HuH-7.5 (cell line): ENCODE measurements around the gene PRSS53.
"Not testable (repeated sequence)": the region's sequence is repeated elsewhere in the genome, so short reads cannot be mapped to it uniquely, and the experiment has no call there.

Experiments used
- DNase-seq: peaks from one replicate; pipeline ENCODE4 v3.0.0; 2011; ENCODE audit warnings: low spot score

PRSS53 gene

DNA sequence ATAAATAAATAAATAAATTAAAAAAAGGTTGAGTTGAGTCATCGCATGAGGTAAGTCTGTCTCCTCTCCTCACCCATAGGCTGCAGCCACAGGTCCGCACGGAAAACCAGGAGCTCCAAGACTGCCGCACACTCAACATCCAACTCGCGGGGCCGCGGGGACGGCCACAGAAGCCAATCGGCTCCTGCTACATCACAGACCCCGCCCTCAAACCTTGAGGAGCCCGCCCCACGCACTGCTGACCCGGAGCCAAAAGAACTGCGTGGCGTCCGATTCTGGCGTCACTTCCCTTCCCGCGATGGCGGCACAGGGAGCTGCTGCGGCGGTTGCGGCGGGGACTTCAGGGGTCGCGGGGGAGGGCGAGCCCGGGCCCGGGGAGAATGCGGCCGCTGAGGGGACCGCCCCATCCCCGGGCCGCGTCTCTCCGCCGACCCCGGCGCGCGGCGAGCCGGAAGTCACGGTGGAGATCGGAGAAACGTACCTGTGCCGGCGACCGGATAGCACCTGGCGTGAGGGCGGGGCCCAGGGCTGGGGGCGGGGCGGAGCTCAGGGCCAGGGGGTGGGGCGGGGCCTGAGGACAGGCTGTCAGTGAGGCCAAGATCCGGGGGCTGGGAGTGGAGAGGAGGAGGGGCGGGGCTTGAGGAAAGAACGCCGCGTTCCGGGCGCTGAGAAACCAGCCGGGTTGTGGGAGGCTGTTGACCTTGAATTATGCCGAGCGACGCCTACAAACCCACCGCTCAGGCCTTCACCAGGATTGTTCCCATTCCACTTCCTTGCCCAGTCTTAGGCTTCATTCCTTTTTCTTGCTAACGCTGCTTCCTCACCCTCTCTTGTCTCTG, 28.9 kb upstream of the PRSS53 start, which contains the start of gene KAT8:
Gene KAT8 (plus strand): TSS at position 281 of the 839 bp plus-strand sequence. CDS start 18 bp downstream, at position 299.
- peak; percentile 96 for DNase-seq

DNA sequence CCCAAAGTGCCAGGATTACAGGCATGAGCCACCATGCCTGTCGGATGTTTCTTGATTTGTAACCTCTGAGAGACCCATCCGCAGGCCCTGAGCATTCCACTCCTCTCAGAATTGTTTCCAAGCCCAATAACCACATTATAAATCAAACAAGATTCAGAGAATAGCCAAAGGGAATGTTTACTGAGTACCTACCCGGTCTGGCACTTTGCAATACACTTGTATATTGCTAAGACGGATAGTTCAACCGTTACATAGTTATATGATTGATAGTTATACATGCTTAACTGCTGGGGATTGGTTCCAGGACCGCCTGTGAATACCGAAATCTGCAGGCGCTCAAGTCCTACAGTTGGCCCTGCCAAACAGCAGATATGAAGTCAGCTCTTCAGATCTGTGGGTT, 25.7 kb upstream of the PRSS53 start:
- DNase-seq: no peak

DNA sequence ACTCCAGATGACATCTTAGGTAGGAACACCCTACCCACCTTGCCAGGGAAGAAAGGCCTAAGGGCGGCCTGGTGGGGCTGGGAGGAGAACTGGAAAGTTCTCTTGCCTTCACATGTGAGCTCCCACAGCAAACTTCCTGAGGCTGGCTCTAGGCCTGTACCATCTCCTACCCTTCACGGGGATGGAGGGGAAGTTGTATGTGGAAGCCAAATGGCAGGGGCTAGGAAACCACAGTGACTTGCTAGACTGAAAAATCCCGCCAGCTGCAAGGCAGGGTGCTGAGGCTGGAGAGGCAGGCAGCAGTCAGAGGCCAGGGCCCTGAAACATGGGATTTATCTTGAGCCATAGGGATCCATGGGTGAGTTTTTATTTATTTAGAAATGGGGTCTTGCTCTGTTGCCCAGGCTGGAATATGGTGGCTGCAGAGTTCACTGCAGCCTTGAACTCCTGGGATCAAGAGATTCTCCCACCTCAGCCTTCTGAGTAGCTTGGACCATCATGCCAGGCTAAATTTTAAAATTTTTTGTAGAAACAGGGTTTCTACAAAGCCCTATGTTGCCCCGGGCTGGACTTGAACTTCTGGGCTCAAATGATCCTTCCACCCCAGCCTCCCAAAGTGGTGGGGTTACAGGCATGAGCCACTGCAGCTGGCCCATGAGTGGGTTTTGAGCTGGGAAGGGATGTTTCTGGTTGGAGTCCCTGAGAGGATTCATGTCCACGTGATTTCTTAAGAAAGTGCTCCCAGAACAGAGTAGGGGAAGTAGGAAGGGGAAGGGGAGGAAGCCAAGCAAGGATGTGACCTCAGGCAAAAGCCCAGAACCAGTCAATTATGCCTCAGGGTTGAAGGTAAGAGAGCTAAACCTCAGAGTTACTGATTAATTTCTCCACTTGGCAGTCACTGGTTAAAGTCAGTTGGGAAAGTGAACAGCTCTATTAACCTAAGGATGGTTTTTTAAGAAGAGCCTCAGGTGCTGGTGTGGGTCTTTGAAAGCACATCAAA, 24.7 kb upstream of the PRSS53 start:
- no peak for DNase-seq

DNA sequence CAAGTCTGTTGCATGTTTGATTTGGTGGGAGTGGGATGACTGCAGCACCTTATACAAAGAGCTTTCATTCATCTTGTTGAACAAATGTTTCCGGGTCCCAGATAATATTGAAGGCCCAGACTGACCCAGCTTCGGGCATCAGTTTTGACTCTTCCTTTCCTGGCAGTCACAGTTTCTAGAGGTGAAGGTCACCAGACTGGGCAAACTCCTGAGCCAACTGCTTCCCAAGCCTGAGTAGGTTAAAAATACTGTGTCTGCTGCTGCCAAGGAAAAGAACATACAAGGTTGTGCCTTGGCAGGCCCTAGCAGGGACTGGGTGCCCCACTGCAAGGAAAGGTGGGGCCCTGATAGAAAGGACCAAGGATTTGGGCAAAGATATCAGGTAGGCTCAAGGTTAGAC, 24.0 kb upstream of the PRSS53 start:
- no peak for DNase-seq

DNA sequence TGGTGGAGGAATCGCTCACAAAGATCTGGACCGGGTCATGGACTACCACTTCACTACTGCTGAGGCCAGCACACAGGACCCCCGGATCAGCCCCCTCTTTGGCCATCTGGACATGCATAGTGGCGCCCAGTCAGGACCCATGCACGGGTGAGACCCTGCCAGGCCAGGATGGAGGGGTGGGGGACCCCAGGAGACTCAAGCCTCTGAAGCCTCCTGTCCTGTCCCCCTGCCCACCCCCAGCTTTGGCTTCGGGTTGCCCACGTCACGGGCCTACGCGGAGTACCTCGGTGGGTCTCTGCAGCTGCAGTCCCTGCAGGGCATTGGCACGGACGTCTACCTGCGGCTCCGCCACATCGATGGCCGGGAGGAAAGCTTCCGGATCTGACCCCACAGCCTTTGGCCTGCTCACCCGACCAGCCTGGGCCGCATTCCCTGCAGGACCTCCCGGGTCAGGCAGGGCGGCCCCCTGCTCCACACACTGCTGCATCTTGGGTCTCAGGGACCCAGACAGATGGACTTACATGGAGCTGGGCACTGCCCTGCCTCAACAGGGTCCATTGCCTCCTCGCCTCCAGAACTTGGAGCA, 23.2 kb upstream of the PRSS53 start:
- DNase-seq: no peak

DNA sequence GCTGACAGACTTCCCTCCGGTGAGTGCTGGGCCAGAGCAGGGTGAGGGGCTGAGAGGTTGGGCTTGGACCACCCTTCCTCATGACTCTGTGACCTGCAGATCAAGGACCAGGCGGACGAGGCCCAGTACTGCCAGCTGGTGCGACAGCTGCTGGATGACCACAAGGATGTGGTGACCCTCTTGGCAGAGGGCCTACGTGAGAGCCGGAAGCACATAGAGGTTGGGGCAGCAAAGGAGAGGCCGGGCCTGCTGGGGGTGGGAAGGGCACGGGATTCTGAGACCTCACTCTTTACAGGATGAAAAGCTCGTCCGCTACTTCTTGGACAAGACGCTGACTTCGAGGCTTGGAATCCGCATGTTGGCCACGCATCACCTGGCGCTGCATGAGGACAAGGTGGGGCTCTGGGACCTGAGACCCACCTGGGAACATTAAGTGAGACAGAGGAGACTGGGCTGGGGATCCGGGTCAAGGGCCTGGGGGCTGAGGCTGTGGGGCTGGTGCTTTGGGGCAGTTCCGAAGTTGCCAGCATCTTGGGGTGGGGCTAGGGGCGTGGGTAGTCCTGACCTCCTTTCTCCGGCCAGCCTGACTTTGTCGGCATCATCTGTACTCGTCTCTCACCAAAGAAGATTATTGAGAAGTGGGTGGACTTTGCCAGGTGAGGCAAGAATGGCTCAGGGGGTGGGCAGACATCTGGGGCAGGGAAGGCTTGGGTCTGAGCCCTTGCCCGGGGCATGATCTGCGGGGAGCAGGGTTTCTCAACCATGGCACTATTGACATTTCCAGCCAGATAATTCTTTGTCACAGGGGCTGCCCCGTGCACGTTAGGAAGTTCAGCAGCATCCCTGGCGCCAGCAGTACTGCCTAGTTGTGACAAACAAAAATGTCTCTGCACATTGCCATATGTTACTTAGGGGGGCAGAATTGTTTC, 21.6 kb upstream of the PRSS53 start:
- DNase-seq: no peak

DNA sequence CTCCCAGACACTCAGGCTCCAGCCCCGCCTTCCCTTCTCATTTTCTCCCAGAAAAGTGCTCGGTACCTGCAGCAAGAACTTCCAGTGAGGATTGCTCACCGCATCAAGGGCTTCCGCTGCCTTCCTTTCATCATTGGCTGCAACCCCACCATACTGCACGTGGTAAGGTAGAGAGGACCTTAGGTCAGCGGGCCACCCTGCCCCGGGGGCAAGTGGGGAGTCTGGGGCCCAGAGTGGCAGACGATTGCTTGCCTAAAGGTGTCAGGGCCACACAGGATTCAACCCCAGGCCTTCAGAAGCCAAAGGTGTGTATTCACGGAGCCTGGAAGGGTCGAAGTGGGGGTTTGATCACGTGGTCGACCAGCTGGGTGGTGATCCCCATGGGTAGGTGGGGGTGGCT, 20.9 kb upstream of the PRSS53 start:
- DNase-seq: no peak

DNA sequence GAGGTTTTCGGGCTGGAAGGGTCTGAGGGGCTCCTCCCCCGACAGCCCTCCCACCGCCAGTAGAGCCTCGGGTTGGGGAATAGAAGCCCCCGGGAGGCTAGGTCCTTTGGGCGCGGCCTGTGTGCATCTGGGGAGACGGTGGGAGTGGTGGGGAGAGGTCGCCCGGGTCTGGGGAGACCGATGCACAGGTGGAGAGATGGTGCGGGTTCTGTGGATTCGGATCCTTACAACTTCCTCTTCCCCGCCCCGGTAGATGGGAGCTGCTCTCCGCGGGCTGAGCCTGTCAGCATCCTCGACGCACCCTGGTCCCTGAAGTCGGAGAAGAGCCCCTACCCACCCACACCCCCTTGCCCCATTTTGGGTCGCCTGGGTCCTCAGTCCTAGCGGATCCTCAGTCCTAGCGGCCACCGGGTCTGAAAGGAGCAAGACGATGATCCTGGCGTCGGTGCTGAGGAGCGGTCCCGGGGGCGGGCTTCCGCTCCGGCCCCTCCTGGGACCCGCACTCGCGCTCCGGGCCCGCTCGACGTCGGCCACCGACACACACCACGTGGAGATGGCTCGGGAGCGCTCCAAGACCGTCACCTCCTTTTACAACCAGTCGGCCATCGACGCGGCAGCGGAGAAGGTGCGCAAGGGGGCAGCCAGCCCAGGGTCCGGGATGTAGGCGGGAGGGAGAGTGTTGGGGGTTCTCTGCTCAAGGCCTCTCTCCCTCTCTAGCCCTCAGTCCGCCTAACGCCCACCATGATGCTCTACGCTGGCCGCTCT, 20.2 kb upstream of the PRSS53 start:
- DNase-seq: no peak

DNA sequence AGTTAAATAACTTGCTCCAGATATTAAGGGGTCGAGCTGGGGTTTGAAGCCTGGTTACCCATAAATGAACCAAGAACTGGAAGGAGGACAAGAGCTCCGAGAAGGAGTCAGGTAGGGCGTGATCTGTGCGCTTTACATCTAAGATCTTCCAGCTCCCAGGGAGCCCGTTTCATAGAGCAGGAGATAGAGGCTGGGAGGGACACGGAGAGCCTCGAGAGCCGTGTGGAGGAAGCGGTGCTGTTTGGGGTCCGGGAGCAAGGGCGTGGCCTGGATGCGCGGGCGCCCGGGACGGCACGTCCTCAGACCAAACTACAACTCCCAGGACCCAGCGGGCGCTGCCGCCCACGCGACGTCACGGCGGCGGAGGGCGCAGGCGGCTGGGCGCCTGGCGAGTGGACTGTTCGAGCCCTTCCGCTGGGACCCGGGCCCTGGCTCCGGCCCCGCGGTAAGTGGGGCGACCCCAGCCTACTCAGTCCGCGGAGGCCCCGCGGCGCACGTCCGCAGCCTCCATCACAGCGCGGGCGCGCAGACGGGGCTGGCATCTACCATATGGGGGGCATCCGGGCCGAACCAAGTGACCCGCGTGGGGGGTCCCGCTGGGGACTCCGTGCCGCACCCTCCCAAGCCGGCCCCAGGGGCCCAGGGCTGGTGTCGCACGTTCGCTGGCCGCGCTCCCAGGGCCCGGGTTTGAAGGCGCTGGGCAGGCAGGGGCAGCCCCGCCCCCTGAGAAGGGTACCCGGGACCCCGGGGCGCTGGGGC, 19.5 kb upstream of the PRSS53 start, which contains the start of gene BCKDK:
Gene BCKDK (plus strand): TSS at position 352 of the 759 bp plus-strand sequence. CDS start 838 bp downstream, outside the sequence.
- DNase-seq: peak; percentile 87

DNA sequence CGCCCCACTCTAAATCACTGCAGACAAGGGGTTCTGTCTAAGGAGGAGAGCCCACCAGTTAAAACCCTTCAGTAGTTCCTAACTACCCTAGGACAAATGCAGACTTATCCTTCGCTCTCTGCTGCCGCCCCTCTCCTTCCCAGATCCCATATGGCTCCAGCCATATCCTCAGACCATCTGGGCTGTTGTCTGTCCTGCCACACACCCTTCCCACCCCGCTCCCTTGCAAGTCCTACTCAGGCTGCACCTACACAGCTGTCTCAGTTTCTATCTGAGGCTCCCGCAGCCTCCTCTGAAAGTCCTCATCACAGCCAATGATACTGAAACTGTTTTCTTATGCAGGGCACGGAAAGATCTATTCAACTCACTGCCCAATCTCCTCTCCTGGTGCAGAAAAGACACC, 18.7 kb upstream of the PRSS53 start:
- no peak for DNase-seq

DNA sequence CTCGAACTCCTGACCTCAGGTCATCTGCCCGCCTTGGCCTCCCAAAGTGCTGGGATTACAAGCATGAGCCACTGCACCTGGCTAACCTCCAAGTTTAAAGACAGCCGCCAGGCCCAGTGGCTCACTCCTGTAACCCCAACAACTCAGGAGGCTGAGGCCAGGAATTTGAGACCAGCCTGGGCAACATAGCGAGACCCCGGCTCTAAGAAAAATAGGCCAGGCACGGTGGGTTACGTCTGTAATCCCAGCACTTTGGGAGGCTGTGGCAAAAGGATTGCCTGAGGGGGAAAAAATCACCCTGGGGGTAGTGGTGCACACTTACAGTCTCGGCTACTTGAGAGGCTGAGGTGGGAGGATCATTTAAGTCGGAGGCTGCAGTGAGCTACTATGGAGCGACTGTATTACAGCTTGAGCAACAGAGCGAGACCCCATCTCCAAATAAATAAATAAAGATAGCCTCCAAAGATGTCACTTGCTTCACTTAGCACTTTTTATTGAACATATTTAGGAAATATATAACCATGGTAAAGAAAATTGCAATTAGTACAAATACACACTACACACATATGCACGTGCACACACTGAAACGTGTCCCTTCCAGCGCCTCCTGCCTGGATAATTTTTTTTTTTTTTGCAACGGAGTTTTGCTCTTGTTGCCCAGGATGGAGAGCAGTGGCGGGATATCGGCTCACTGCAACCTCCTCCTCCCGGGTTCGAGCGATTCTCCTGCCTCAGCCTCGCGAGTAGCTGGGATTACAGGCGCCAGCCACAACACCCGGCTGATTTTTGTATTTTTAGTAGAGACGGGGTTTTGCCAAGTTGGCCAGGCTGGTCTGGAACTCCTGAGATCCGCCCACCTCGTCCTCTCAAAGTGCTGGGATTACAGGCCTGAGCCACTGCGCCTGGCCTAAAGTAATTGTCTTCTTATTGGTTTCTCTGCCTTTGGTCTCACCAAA, 18.0 kb upstream of the PRSS53 start:
- no peak for DNase-seq

DNA sequence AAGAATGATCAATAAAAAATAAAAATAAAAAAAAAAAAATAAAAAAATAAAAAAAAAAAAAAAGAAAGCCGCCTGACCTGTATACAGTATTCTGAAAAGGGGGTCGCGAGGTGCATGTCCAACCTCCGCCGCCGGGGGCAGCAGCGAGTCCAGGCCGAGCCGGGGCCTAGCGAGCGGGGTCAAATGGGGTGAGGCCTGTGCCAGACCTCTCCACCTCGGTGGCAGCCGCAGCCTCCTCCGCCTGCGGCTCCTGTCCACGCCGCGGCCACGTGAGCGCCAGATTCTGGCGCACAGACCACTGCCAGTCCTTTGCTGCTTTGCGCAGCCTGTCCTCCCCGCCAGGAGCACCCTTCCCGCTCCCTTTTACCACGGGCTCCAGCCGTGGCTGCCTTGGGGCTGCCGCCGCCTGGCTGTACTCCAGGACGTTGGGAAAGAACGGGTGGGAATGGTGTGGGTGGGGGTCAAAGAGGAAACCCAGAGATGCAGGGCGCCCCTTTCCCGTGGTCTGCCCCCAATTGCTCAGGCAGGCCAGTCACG, 17.0 kb upstream of the PRSS53 start:
- peak; percentile 87 for DNase-seq

DNA sequence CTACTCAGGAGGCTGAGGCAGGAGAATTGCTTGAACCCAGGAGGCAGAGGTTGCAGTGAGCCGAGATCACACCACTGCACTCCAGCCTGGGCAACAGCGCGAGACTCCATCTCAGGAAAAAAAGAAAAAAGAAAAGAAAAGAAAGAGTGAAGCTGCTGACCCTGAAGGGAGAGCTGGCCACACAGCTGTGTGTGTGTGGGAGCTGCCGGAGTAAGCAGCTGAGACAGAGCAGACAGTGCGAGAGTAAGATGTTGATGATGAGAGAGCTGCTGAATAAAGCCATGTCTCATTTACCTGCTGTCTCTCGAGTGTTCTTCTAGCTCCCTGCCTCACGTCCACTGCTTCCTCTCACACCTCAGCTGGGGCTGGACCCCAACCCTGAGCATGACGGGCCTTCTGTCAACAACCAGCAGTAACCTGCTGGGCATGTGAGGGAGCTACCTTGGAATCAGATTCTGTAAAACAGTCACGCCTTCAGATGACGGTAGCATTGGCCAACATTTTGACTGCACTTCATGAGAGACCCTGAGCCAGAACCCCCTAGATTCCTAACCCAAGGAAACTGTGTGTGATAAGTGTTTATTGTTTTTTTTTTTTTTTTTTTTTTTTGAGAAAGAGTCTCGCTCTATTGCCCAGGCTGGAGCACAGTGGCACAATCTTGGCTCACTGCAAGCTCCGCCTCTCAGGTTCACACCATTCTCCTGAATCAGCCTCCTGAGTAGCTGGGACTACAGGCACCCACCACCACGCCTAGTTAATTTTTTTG, 12.3 kb upstream of the PRSS53 start:
- DNase-seq: not testable (repeated sequence)

DNA sequence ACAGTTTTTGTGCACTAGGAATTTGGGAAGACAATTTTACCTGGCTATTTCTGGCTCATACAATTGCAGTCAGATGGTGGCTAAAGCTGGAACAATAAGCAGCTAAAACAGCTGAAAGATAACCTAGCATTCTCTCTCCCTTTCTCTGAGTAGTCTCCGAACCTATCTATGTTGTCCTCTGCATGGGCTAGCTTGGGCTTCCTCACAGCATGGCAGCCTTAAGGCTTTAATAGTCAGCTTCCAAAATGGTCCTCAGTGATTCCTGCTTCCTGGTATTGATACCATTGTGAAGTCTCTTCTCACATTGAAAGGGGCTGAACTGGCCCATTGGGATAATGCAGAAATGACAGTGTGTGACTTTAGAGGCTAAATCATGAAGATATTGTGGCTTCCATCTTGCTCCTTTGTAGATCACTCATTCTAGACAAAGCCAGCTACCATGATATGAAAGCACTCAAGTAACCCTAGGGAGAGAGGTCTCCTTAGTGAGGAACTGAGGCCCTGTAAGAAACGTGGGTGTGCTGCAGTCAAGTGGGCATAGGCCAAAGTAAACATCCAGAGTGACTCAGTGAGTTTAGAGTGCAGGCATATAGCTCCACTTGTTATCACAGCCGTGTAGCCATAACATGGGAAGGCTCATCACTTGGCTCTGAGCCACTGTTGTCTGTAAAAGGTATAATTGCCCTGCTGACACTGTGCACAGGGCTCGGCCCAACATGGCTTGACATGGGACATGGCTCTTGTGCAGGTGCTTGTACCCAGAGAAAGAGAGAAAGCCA, 11.3 kb upstream of the PRSS53 start:
- DNase-seq: no peak

DNA sequence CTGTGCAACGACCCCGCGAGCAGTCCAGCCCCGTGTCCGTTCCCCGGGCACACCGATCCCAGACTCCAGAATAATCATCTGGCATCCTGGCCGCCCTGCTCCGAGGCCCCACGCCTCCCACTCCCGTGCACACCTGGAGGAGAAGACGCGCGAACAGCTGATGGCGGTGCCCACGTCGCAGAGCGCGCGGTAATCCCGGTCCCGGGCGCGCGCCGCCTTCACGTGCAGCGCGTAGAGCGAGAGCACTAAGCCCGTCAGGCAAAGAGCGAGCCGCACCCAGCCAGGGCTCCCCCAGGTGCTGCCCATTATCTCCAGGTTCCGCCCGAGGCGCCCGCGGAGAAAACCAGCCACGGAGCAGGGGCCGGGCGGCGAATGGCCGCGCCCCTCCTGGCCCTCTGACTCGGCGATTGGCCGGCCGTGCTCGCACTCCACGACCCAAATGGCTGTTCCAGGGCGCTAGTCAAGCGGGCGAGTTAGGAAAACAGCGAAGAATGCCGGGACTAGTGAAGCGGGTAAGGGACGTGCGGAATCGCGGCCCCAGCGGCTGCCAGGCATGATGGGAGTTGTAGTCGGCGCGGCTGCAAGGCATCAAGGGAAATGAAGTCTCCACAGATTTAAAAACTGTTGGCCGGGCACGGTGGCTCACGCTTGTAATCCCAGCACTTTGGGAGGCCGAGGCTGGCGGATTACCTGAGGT, 5.8 kb upstream of the PRSS53 start, which contains the start of gene VKORC1:
Gene VKORC1 (minus strand): TSS at position 374 of the 697 bp plus-strand sequence. CDS start 68 bp downstream, at position 306.
- peak; percentile 88 for DNase-seq

DNA sequence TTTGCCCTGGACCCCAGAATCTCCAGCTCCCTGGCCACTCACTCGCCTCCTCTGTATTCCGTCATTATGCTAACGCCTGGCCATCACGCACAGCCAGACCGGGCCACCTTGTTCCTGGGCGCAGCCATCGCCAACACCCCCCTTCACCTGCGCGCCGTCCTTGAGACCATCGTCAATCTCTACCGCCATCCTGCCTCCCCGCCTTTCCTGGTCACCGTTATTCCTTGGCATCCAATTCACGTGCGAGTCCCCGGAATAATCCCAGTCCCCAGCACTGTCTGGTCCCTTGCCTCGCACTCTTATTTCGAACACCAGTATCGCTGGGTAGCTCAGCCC, 5.3 kb upstream of the PRSS53 start:
- no peak for DNase-seq
